Activated CD4-positive, alpha-beta T cell treated with anti-CD3 and anti-CD28 coated beads, Interleukin-10, Interleukin-2, amounts not matched to agents 100 ng/mL and 50 ng/mL, durations not matched to agents 16 hours and 8 hours (primary cell): ENCODE data around the gene MBLAC1.
A peak's percentile ranks its signal among the peaks of the same experiment; 100 is the strongest.
"Not testable (repeated sequence)": the region's sequence is repeated elsewhere in the genome, so short reads cannot be mapped to it uniquely, and the experiment has no call there.

ENCODE experiments used
- DNase-seq: peaks from one replicate; pipeline ENCODE4 v3.0.0-alpha.2; 2020

Gene MBLAC1

DNA sequence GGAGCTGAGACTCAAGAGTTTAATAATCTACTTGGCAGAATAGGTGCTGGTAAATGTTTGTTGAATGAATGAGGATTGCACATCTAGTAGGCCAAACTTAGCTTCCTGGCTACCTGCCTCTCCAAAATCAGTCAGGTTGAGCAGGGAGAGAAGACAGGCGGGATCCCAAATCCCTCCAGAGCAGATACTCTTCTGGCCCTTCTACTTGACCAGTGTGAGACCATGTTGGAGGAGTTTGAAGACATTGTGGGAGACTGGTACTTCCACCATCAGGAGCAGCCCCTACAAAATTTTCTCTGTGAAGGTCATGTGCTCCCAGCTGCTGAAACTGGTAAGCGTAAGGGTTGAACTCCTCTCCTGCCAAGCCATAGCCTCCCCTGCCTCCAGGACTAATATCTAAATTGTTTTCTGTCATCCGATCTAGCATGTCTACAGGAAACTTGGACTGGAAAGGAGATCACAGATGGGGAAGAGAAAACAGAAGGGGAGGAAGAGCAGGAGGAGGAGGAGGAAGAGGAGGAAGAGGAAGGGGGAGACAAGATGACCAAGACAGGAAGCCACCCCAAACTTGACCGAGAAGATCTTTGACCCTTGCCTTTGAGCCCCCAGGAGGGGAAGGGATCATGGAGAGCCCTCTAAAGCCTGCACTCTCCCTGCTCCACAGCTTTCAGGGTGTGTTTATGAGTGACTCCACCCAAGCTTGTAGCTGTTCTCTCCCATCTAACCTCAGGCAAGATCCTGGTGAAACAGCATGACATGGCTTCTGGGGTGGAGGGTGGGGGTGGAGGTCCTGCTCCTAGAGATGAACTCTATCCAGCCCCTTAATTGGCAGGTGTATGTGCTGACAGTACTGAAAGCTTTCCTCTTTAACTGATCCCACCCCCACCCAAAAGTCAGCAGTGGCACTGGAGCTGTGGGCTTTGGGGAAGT, 2.2 kb upstream of the MBLAC1 start:
- DNase-seq, result no peak

DNA sequence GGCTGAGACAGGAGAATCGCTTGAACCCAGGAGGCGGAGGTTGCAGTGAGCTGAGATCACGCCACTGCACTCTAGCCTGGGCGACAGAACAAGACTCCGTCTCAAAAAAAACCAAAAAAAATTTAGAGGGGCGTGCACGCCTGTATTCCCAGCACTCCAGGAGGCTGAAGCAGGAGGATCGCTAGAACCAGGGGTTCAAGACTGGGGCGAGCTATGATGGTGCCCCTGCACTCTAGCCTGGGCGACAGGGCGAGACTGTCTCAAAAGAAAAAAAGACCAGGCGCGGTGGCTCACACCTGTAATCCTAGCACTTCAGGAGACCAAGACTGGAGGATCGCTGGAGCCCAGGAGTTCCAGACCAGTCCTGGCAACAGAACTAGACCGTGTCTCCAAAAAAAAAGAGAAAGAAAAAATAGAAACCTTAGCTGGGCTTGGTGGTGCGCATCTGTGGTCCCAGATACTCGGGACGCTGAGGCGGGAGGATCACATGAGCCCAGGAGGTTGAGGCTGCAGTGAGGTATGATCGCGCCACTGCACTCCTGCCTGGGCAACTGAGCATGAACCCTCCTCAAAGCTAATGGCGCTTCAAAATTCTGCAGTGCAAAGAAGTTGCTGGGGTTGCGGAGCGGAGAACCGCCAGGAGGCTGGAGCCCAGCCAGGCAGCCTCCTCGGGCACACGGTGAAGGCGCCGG, 382 bp upstream of the MBLAC1 start:
- no peak for DNase-seq

DNA sequence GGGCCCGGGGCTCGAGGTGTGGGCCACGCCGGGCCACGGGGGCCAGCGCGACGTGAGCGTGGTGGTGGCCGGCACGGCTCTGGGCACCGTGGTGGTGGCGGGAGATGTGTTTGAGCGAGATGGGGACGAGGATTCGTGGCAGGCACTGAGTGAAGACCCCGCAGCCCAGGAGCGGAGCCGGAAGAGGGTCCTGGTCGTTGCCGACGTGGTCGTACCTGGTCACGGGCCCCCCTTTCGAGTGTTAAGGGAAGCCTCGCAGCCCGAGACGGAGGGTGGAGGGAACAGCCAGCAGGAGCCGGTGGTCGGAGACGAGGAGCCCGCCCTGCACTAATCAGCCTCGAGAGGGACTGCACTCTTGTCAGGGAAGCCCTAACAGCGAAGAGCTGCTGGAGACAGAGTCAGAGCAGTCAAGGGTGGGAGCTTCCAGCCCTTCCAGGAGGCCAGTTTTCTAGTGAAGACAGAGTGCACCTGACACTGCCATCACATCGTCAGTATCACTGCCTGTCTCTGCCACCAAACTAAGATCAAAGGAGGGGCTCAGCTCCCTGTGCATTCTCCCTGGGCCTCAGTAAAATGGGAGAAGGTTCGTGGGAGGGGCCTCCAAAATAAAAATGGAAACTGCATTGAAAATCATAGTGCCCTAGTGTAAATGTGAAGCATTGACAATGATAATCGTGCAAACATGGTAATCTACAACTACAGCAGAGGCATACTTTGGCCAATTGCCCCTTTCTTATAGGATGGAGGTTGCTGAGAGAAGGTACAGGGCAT, 1.3 kb downstream of the MBLAC1 start:
- no peak for DNase-seq

DNA sequence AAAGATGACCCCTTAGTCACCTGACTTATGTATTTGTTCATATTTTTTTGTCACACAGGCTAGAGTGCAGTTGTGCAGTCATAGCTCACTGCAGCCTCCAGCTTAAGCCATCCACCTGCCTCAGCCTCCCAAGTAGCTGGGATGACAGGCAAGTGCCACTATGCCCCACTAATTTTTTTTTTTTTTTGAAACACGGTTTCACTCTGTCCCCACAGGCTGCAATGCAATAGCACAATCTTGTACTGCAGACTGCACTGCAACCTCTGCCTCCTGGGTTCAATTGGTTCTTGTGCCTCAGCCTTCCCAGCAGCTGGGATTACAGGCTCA, 1.8 kb downstream of the MBLAC1 start:
- no peak for DNase-seq

DNA sequence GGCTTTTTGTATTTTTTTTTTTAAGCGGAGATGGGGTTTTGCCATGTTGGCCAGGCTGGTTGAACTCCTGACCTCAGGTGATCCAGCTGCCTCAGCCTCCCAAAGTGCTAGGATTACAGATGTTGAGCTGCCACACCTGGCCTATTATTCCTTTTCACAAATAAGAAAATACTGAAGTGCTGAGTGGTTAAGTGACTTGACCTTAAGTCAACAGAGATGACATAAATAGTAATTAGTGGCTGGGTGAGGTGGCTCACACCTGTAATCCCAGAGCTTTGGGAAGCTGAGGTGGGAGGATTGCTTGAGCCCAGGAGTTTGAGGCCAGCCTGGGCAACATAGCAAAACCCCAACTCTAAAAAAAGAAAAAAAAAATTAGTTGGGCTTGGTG, 3.4 kb downstream of the MBLAC1 start:
- not testable (repeated sequence) for DNase-seq

DNA sequence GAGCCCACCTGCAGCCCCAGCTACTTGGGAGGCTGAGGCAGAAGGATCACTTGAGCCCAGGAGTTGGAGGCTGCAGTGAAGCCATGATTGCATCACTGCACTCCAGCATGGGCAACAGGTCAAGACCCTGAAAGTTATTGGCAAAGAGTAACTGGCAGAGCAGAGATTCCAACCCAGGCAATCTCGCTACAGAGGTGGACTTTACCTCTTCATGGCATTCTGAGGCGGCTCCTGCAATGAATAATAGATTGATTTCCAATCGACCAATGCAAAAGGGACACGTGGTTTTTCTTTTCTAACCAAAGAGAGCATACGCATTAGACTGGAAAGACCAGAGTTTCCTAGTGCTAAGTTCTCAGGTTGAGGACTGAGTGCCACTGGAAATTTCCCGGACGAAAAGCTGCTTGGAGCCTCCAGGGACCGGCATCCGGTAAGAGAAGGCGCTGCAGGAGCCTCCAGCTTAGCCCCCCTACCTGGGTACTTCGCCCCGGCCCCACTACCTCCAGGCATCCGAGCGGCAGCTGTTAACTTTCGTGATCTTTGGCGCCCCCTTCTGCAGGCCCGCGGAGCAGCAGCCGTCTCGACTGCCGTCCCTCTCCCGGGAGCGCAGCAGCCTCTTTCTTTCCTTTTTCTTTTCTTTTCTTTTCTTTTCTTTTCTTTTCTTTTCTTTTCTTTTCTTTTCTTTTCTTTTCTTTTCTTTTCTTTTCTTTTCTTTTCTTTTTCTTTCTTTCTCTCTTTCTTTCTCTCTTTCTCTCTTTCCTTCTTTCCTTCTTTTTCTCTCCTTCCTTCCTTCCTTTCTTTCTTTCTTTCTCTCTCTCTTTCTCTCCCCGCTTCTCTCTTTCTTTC, 4.1 kb downstream of the MBLAC1 start:
- DNase-seq, result peak; percentile 82

DNA sequence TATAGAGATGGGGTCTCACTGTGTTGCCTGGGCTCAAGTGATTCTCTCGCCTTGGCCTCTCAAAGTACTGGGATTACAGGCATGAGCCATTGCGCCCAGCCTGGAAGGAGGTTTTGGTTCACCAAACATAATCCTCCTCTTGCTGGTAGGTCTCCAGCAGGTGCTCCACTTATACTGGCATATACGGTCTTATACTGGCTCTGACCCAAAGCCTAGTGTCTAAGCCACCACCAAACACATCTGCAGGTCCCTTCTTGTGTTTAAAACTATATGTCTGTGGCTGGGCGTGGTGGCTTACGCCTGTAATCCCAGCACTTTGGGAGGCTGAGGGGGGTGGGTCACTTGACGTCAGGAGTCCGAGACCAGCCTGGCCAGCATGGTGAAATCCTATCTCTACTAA, 5.4 kb downstream of the MBLAC1 start:
- DNase-seq, result no peak

DNA sequence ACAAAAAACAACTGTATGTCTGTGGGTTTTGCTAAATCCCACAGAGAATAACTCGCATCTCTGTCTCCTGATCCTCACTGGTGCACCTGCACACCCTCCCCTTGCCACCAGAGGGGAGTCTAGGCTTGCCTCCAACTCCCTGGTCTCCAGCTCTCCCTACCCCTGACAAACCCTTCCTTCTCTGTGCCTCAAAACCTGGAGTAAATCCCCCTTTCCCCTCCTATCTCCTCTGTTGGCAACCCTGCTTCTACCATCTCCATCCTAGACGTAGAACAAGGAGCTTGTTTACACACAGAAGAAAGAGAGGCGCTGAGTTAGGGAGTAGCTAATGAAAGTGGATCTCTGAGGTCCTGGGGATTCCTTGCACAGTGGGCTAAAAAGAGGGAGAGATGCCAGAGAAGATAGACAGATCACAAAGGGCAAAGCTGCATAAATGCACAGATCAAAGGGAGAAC, 6.0 kb downstream of the MBLAC1 start:
- peak; percentile 76 for DNase-seq

DNA sequence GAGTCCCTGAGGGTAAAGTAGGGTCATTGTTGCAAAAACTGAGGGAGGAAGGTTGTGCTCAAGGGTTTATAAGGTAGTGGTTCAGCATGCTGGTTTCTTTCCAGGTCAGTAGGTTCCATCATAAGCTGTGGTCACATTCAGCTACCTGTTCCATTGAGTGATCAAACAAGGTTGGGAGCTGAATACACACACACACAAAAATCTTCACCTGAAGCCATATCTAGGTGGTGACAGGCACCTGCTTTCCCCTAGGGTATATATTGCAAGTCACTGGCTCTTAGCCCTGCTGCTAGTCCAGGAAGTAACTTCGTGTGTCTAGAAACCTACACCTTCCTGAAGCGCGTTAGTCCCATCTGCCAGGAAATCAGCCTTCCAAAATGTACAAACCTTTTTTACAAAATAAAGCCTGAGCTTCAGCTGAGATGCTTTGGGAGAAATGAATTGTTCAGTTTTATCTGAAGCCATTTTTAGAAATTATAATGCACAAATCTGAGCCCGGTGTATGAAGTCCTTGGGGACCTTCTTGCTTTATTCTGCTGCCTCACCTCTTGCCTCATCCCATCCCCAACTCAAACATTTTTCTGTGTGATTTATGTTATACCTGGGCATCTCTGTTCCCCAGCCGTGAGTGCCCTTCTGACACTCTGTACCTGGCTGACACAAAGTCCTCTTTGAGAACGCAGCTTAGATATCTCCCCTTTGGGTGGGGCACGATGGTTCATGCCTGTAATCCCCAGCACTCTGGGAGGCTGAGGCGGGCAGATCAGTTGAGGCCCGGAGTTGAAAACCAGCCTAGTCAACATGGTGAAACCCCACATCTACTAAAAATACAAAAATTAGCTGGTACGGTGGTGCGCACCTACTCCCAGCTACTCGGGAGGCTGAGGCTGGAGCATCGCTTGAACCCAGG, 11.3 kb downstream of the MBLAC1 start:
- no peak for DNase-seq

DNA sequence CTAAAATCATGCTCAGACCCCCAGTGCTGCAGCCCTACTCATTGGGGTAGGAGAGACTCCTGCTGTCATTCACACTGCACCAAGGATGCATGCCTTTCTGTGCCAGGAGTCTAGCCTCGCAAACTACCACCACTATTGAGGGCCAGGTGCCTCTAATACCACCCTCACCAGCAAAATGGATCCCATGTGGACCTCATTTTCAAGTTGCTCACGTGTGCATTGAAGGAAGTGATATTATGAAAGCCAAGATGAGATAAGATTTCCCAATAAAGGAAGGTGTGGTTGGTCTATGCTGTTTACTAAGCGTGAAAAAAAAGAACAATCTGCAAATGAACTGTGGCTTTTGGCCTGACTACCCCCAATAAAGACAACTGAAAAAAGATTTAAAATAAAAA, 14.8 kb downstream of the MBLAC1 start:
- DNase-seq, result no peak

DNA sequence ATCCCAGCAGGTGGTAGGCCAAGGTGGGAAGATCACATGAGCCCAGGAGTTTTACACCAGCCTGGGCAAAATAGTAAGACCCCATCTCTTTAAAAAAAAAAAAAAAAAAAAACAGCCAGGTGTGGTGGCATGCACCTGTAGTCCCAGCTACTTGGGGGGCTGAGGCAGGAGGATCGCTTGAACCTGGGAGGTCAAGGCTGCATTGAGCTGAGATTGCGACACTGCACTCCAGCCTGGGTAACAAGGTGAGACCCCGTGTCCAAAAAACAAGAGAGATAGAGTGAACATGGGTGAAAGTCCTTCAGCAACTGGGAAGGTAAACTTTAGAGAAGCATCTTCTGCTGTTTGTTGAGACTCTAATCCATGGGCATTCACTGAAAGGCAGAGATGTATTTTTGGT, 15.7 kb downstream of the MBLAC1 start:
- no peak for DNase-seq

DNA sequence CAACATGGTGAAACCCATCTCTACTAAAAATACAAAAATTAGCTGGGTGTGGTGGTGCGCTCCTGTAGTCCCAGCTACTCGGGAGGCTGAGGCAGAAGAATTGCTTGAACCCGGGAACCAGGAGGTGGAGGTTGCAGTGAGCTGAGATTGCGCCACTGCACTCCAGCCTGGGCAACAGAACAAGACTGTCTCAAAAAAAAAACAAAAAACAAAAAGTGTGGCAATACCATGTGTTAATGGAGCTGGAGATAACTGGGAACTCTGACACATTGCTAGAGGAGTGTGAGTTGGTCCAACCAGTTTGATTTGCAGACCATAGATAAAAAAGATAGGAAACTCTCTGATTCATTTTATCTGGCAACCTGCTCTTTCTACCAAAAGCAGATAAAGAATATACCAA, 19.6 kb downstream of the MBLAC1 start:
- DNase-seq, result not testable (repeated sequence)

DNA sequence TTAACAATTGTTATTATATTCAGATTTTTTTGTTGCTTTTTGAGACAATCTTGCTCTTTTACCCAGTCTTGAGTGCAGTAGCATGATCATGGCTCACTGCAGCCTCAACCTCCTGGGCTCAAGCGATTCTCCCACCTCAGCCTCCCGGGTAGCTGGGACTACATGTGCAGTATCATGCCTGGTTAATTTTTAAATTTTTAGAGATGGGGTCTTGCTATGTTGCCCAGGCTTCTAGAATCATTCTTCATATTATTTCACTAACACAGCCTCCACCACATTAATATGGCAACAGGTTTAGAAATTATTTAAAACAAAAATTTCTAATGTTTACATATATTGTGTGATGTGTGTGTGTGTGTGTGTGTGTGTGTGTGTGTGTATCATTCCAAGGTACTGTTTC, 20.5 kb downstream of the MBLAC1 start:
- no peak for DNase-seq

DNA sequence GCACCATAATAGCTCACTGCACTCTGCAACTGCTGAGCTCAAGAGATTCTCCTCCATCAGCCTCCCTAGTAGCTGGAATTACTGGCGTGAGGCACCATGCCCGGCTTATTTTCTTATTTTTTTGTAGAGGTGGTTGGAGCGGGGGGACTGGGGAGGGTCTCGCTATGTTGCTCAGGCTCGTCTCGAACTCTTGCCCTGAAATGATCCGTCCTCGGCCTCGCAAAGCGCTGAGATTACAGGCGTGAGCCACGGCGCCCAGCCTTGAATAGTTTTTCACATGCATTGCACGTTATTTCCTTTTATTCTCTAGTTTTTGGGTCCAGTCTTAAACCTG, 21.4 kb downstream of the MBLAC1 start:
- no peak for DNase-seq

DNA sequence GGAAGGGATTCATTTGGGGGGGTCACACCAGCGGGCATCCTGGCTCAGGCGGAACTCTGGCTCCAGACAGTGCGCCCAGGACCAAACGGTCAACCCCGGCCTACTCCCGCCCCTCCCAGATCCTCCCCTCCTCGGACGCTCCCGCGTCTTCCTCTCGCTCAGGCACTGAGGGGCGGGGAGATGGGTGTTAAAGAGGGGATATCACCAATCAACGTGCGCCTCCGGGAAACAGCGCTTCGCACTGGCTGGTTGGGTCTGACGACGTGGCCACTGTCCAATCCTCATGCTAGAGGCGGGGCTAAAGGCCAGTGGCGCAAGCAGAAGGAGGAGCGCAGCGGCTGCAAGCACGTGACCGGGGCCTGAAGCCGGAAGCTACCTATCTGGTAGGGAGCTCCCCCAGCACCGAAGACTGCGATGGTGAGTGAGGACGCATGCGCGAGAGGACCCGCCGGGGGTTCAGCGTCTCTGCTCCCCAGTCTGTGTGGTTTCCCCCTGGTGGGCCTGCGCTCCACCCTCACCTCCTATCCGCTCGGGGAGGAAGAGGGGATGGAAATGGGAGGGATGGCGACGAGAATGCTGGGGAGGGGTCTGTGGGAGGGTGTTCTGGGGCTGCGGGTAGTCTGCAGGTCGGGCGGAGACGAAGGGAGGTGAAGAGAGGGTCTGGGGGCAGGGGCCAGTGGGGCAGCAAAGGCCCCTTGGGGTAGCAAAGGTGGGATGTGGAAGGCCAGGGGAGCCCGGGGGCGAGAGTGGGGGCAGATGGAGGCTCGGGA, 22.0 kb downstream of the MBLAC1 start, which contains the start of gene LAMTOR4:
TSS of gene LAMTOR4 (plus strand) at position 360 of the 770 bp plus-strand sequence. CDS start at position 415, 55 bp downstream.
- peak; percentile 100 for DNase-seq

DNA sequence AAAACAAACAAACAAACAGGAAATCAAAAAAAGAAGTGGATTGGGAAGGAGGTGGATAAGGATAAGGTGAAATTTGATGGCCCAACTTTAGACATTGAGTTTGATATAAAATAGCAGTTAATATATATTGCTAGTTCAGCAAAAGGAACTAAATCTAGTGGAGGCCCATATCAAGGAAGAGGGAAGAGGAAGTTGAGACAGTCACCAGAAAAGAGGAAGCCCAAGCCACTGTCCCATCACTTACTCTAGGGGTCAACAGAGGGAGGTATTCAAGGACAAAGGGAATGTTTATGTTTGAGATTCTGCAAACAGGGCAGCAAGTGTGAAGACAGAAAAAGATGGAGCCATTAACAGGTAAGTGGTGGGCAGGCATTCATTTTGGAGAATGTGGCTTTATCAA, 25.6 kb downstream of the MBLAC1 start:
- no peak for DNase-seq

DNA sequence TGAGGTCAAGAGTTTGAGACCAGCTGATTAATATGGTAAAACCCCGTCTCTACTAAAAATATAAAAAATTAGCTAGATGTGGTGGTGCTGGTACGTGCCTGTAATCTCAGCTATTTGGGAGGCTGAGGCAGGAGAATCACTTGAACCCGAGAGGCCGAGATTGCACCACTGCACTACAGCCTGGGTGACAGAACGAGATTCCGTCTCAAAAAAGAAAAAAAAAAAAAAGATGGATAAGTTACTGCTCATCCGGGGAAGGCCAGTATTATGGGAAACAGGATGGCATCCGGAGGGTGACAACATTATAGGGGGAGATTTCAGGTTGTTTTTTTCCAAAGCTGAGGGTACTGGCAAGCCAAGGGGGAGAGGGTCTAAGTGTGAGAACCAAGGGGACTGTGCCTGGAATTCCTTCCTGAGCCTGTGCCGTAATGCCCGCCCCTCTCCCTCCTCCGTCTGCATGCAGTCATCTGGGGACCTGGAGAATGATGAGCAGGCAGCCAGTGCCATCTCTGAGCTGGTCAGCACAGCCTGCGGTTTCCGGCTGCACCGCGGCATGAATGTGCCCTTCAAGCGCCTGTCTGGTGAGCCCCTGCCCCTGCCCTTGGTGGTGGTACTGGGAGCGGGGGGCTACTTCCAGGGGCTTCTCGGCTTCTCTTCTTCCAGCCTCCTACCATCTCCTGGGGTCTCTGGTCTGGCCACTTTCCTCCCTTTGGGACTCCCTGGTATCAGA, 26.3 kb downstream of the MBLAC1 start:
- DNase-seq, result no peak

DNA sequence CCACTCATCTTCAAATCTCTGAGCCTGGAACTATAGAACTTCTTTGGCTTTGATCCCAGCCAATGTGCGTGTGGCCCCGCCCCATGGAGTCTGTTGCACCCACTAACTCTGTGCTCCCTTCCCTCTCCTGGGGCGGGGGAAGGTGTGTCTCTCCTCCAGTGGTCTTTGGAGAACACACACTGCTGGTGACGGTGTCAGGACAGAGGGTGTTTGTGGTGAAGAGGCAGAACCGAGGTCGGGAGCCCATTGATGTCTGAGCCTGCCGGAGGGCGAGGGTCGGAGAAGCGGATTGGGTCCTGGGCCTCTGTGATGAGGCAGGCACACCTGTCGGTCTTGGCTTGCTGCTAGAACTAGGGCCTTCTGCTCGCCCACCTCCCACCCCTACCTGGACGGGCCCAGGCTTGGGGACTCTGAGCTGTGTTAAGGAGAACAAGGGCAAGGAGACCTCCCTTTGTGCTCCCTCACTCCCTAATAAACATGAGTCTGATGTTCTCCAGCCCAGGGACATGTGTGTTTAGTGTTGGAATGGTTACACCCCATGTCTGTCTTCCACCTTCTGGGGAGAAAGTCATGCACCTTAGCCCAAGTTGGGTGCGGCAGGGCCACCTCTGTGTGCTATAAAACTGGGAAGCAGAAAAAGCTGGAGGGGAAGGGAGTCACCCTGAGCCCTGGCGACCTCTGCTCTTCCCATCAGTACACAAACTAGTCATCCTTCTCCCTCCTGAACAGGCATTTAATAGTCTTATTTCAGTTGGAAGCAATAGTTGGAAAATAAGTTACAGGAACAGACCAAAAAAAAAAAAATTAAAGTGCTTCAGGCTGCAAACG, 27.2 kb downstream of the MBLAC1 start:
- DNase-seq, result no peak
